Measurements from ENCODE around the gene IQCM. TPM values are rescaled to one million over a fixed set of nuclear protein-coding genes. Genes with fewer than 3 reads are reported as not detected.
"Not testable (repeated sequence)": the region's sequence is repeated elsewhere in the genome, so short reads cannot be mapped to it uniquely, and the experiment has no call there.

Gene IQCM
- total RNA-seq, 1 experiment from 2014 or later: not detected

- DNase-seq (ENCODE audit: low read depth): not testable (repeated sequence)
These were observed 347.0 kb downstream of the IQCM start for GRCh38 chr4:149468669-149469068.

GRCh38 chr4:149466446-149466845, 349.2 kb downstream of the IQCM start:
- DNase-seq (ENCODE audit: low read depth): no peak

- no peak for DNase-seq (ENCODE audit: low read depth)
These were observed 349.7 kb downstream of the IQCM start for GRCh38 chr4:149465955-149466354.

GRCh38 chr4:149443537-149443936, 372.1 kb downstream of the IQCM start:
- no peak for DNase-seq (ENCODE audit: low read depth)

GRCh38 chr4:149441338-149441737, 374.3 kb downstream of the IQCM start:
- DNase-seq (ENCODE audit: low read depth): peak; percentile 82

GRCh38 chr4:149426461-149426860, 389.2 kb downstream of the IQCM start:
- DNase-seq (ENCODE audit: low read depth): peak; percentile 46

GRCh38 chr4:149409555-149409962, 406.1 kb downstream of the IQCM start:
- no peak for DNase-seq (ENCODE audit: low read depth)

GRCh38 chr4:149409146-149409545, 406.5 kb downstream of the IQCM start:
- peak; percentile 94 for DNase-seq (ENCODE audit: low read depth)

- DNase-seq (ENCODE audit: low read depth): no peak
These were observed 411.5 kb downstream of the IQCM start for GRCh38 chr4:149404143-149404542.

- DNase-seq (ENCODE audit: low read depth): no peak
These were observed 412.6 kb downstream of the IQCM start for GRCh38 chr4:149403081-149403480.

GRCh38 chr4:149398993-149399392, 416.6 kb downstream of the IQCM start:
- DNase-seq (ENCODE audit: low read depth): no peak

- DNase-seq (ENCODE audit: low read depth): peak; percentile 62
These were observed 444.7 kb downstream of the IQCM start for GRCh38 chr4:149370785-149371420.

- no peak for DNase-seq (ENCODE audit: low read depth)
These were observed 445.6 kb downstream of the IQCM start for GRCh38 chr4:149370002-149370401.

GRCh38 chr4:149353241-149353640, 462.4 kb downstream of the IQCM start:
- DNase-seq (ENCODE audit: low read depth): peak; percentile 61

GRCh38 chr4:149349541-149349940, 466.1 kb downstream of the IQCM start:
- no peak for DNase-seq (ENCODE audit: low read depth)

GRCh38 chr4:149347139-149347538, 468.5 kb downstream of the IQCM start:
- peak; percentile 26 for DNase-seq (ENCODE audit: low read depth)

- DNase-seq (ENCODE audit: low read depth): peak; percentile 43
These were observed 470.2 kb downstream of the IQCM start for GRCh38 chr4:149345424-149345823.

- peak; percentile 71 for DNase-seq (ENCODE audit: low read depth)
These were observed 471.2 kb downstream of the IQCM start for GRCh38 chr4:149344436-149344835.

- DNase-seq (ENCODE audit: low read depth): no peak
These were observed 472.0 kb downstream of the IQCM start for GRCh38 chr4:149343614-149344013.

- DNase-seq (ENCODE audit: low read depth): not testable (repeated sequence)
These were observed 474.5 kb downstream of the IQCM start for GRCh38 chr4:149341117-149341516.

- DNase-seq (ENCODE audit: low read depth): no peak
These were observed 487.5 kb downstream of the IQCM start for GRCh38 chr4:149328161-149328560.

GRCh38 chr4:149322203-149322602, 493.4 kb downstream of the IQCM start:
- no peak for DNase-seq (ENCODE audit: low read depth)

GRCh38 chr4:149321438-149321837, 494.2 kb downstream of the IQCM start:
- no peak for DNase-seq (ENCODE audit: low read depth)

GRCh38 chr4:149311076-149311475, 504.6 kb downstream of the IQCM start:
- peak; percentile 80 for DNase-seq (ENCODE audit: low read depth)
